ENCODE measurements around the gene SNRK.

DNA sequence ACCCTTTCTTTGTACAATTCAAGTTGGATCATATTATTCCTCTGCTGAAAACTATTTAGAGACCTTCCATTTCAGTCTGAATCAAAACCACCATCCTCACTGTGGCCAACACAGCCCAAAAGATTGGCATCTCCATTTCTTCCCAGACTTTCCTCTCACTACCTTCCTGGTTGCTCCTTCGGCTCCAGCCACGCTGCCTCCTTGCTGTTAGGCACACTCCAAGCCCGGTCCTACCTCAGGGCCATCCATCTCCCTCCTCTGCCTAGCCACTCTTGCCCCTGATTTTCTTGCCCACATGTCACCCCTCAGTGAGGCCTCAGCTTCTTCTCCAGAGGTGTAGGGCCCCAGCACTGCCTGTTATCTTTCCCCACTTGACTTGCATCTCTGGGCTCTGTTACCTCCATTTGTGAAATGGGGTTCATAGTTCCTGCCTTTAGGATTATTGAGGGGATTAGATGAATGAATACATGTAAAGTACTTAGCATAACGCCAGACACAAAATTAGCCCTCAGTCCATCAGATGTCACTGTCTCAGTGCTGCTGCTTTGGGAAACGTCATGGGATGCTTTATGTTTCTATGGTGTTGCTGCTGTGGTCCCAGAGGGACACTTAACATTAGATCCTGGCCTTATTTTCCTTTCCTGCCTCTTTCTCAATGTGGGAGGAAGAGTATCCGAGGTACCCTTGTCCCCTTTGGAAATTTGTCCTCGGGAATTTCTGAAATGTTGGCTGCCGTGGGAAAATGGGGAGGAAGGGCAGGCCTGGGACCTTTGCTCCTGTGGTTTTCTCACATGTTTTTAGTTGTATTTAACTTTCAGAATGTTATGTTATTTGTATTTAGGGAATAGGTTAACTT is 31.3 kb downstream of the SNRK start:
- TF ChIP-seq POLR2A (IDR thresholded peaks at IDR 0.05; ENCODE audit: low read depth, low read length): no peak
- TF ChIP-seq POLR2AphosphoS5 (IDR thresholded peaks at IDR 0.05; ENCODE audit: insufficient read depth, low read depth, low read length): no peak
- TF ChIP-seq, protein P1, sequence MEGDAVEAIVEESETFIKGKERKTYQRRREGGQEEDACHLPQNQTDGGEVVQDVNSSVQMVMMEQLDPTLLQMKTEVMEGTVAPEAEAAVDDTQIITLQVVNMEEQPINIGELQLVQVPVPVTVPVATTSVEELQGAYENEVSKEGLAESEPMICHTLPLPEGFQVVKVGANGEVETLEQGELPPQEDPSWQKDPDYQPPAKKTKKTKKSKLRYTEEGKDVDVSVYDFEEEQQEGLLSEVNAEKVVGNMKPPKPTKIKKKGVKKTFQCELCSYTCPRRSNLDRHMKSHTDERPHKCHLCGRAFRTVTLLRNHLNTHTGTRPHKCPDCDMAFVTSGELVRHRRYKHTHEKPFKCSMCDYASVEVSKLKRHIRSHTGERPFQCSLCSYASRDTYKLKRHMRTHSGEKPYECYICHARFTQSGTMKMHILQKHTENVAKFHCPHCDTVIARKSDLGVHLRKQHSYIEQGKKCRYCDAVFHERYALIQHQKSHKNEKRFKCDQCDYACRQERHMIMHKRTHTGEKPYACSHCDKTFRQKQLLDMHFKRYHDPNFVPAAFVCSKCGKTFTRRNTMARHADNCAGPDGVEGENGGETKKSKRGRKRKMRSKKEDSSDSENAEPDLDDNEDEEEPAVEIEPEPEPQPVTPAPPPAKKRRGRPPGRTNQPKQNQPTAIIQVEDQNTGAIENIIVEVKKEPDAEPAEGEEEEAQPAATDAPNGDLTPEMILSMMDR (IDR thresholded peaks at IDR 0.05; ENCODE audit: extremely low read depth in 1 of 2, insufficient read depth in 1 of 2, low read depth in 1 of 2, low read length in 2 of 2): no peak
- TF ChIP-seq, protein P2, sequence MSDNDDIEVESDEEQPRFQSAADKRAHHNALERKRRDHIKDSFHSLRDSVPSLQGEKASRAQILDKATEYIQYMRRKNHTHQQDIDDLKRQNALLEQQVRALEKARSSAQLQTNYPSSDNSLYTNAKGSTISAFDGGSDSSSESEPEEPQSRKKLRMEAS (IDR thresholded peaks at IDR 0.05; ENCODE audit: insufficient read depth, insufficient read length): no peak
- no peak for TF ChIP-seq JUN (IDR thresholded peaks at IDR 0.05; ENCODE audit: borderline replicate concordance, insufficient read depth, insufficient read length, low read depth)
- no peak for TF ChIP-seq MYC (IDR thresholded peaks at IDR 0.05; ENCODE audit: low read depth, low read length)

All from endothelial cell of umbilical vein (primary cell).